Heart left ventricle (tissue), 13 donors: ENCODE results near the gene SORL1.

Source experiments
- CTCF ChIP-seq, 12 donors: fragments of 200-600 bp; sonication (generic) in 4 of 12; IDR thresholded peaks; one replicate each; pipeline versions ENCODE4 v1.5.0 to v1.8.0; 2018 to 2022; ENCODE audit warnings: antibody characterized with exemption in 12 of 12, mild to moderate bottlenecking in 5 of 12
- POLR2A ChIP-seq, 2 donors: fragments of 450-650 bp; IDR thresholded peaks; one replicate each; pipeline ENCODE4 v1.6.1; 2017; ENCODE audit warnings: antibody characterized with exemption in 2 of 2, mild to moderate bottlenecking in 2 of 2, moderate library complexity in 2 of 2
- donor health status: ischemic (EF 13 %, LVEDD 7.1; RV severe dilation, severe dysfunction).
- donor health status: DM: no; HTN: yes; CAD: no.
- donor health status: DM: no; HTN: no; CAD: no.
- donor health status: ischemic (EF 25% LVEDD 6.9; RV normal size, moderate dysfunction).
- donor health status: ischemic (EF 25% LVEDD 5.7; RV mildly dilated, moderate dysfunction).
- donor health status: ischemic (EF 35%, LVEDD 5.7; RV mildly dilated, moderate dysfunction).
- donor health status: nonischemic (EF 11% LVEDD 7.7; RV severe dilation, severe dysfunction).
- donor health status: DM: yes; HTN: yes; CAD: no.
- donor health status: PGD.
- donor health status: ischemic (EF 29% LVEDD 5.4; RV normal size, mild dysfunction).
- donor health status: nonischemic (EF 23%, LVEDD 6.1; RV moderate dilation, normal function).

DNA sequence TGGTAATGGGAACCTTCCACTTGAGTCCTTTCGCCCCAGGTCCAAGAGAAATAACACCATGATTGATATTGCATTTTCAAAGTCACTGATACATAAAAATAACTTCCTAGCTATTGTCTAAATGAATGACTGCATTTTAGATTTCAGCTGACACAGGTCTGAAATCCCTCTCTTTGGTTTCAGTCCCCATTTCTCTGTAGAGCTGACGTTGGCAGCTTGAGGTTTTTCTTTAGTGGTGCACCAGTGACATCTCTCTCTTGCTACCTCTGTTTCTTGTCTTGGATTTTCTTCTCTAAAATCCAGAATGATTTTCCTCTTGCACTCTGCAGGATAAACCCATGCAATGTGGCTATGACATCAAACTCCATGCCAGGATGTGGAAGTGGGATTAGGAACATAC is 31.7 kb upstream of the SORL1 start:
- TF ChIP-seq CTCF (IDR thresholded peaks at IDR 0.05) (no peak), POLR2A (IDR thresholded peaks at IDR 0.05) (no peak)
